Vagina (tissue), 2 donors: ENCODE data around the gene PCLAF. TPM values are rescaled to one million over a fixed set of nuclear protein-coding genes. Genes with fewer than 3 reads are reported as not detected.
A peak's percentile ranks its signal among the peaks of the same experiment; 100 is the strongest.

Experiments
- DNase-seq, 2 donors: peaks; one replicate each; pipeline ENCODE4 v3.0.0-alpha.2; 2017; ENCODE audit errors: extremely low spot score in 2 of 2
- H3K27ac ChIP-seq: fragments of 200-600 bp; sonication (generic); one replicate; pipeline ENCODE4 v1.5.1; 2019
- H3K27me3 ChIP-seq: fragments of 200-600 bp; sonication (generic); one replicate; pipeline ENCODE4 v1.5.1; 2019
- H3K36me3 ChIP-seq, 2 donors: fragments of 200-600 bp; sonication (generic); one replicate each; pipeline ENCODE4 v1.5.1; 2017 to 2019
- H3K4me1 ChIP-seq: fragments of 200-600 bp; sonication (generic); one replicate; pipeline ENCODE4 v1.5.1; 2019
- H3K4me3 ChIP-seq, 2 donors: fragments of 200-600 bp; sonication (generic); 1 replicate in 1 of 2; 2 replicates in 1 of 2; pipeline ENCODE4 v1.5.1; 2016 to 2019
- H3K9me3 ChIP-seq: fragments of 200-600 bp; sonication (generic); one replicate; pipeline ENCODE4 v1.5.1; 2019
- CTCF ChIP-seq, 3 experiments: fragments of 450-650 bp in 2 of 3; fragments of 200-600 bp in 1 of 3; sonication (generic) in 1 of 3; IDR thresholded peaks; one replicate each; pipeline ENCODE4 v1.5.1; 2017 to 2019; ENCODE audit warnings: antibody characterized with exemption in 3 of 3, mild to moderate bottlenecking in 2 of 3, moderate library complexity in 2 of 3
- POLR2A ChIP-seq, 2 donors: fragments of 450-650 bp; IDR thresholded peaks; one replicate each; pipeline ENCODE4 v1.6.1; 2017; ENCODE audit warnings: antibody characterized with exemption in 2 of 2, mild to moderate bottlenecking in 2 of 2, moderate library complexity in 2 of 2
- POLR2AphosphoS5 ChIP-seq, 2 donors: sonication (generic); formaldehyde crosslinking; IDR thresholded peaks; one replicate each; pipeline ENCODE4 v1.9.0; 2017; ENCODE audit warnings: antibody characterized with exemption in 2 of 2, mild to moderate bottlenecking in 2 of 2, low read depth in 1 of 2; ENCODE audit not compliant: insufficient read depth in 1 of 2
- intact Hi-C: fragments of 100-400 bp; cut with DNase I; formaldehyde crosslinking; loops from one replicate; pipeline ENCODE4 v1.15.1; 2023
- total RNA-seq: library from RNA; depleted of rRNA; stranded (reverse); fragments of >200 nt; gene quantifications from one replicate; pipeline ENCODE4 v1.2.3, GENCODE V29; 2016

The PCLAF gene
- total RNA-seq, 1 donor from 2014 or later, result 8.1 TPM

DNA sequence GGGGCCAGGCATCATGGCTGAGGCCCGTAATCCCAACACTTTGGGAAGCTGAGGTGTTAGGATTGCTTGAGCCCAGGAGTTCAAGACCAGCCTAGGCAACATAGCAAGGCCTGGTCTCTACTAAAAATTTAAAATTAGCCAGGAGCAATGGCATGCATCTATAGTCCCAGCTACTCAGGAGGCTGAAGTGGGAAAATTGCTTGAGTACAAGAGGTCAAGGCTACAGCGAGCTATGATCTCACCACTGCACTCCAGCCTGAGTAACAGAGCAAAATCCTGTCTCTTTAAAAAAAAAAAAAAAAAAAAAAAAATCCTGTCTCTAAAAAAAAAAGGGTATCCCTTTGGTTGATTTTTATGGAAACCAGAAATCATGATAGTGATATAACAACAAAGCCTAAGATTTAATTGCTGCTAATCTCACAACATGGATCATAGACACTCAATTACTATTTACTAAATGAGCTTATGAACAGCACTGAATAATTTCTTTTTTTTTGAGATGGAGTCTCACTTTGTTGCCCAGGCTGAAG lies 12.1 kb downstream of the PCLAF start:
- DNase-seq, result no peak
- no peak for TF ChIP-seq CTCF (IDR thresholded peaks at IDR 0.05)
- no peak for TF ChIP-seq POLR2AphosphoS5 (IDR thresholded peaks at IDR 0.05; ENCODE audit: insufficient read depth in 1 of 2, low read depth in 1 of 2)
- no peak for TF ChIP-seq POLR2A (IDR thresholded peaks at IDR 0.05)

GRCh38 chr15:64361259-64361658 lies 20.0 kb downstream of the PCLAF start:
- intact Hi-C loops, result no loop called here
- Histone ChIP-seq H3K27me3 (no peaks in the 10 kb centered on the region), H3K4me3 (no peak overlapping the region), H3K9me3 (no peaks in the 10 kb centered on the region), H3K4me1 (peaks cover 6% of the 10 kb centered on the region), H3K27ac (no peak overlapping the region), H3K36me3 (no peaks in the 10 kb centered on the region)
- TF ChIP-seq CTCF (IDR thresholded peaks at IDR 0.05) (no peak), POLR2AphosphoS5 (IDR thresholded peaks at IDR 0.05; ENCODE audit: insufficient read depth in 1 of 2, low read depth in 1 of 2) (no peak), POLR2A (IDR thresholded peaks at IDR 0.05) (no peak)
- no peak for DNase-seq

More for the DNA sequence above, 12.1 kb downstream of the PCLAF start:
- no peaks in the 10 kb centered on the region for H3K9me3 ChIP-seq
- H3K4me3 ChIP-seq, result no peak overlapping the region
- no peaks in the 10 kb centered on the region for H3K36me3 ChIP-seq
- no peak overlapping the region for H3K27ac ChIP-seq
- intact Hi-C loops, result no loop called here
- H3K4me1 ChIP-seq, result no peaks in the 10 kb centered on the region
- H3K27me3 ChIP-seq, result no peaks in the 10 kb centered on the region

DNA sequence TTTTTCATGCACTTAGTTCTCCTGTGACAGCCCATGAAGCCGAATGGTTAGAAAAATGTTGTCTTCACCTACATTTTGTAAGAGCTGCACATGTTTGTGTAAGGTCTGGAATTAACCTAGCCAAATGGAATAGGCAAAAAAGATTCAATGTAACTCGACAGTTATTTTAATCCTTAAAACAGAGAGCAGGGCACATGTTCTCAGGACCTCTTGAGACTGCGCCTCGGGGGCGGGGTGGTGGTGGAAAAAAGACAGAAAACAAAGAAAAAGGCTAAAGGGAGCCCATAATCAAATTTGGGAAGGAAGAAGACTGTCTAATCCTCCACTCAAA lies 24.6 kb downstream of the PCLAF start:
- no peak for DNase-seq
- no peak for TF ChIP-seq POLR2AphosphoS5 (IDR thresholded peaks at IDR 0.05; ENCODE audit: insufficient read depth in 1 of 2, low read depth in 1 of 2)
- TF ChIP-seq CTCF (IDR thresholded peaks at IDR 0.05), result no peak
- TF ChIP-seq POLR2A (IDR thresholded peaks at IDR 0.05), result no peak
- no peaks in the 10 kb centered on the region for H3K9me3 ChIP-seq

DNA sequence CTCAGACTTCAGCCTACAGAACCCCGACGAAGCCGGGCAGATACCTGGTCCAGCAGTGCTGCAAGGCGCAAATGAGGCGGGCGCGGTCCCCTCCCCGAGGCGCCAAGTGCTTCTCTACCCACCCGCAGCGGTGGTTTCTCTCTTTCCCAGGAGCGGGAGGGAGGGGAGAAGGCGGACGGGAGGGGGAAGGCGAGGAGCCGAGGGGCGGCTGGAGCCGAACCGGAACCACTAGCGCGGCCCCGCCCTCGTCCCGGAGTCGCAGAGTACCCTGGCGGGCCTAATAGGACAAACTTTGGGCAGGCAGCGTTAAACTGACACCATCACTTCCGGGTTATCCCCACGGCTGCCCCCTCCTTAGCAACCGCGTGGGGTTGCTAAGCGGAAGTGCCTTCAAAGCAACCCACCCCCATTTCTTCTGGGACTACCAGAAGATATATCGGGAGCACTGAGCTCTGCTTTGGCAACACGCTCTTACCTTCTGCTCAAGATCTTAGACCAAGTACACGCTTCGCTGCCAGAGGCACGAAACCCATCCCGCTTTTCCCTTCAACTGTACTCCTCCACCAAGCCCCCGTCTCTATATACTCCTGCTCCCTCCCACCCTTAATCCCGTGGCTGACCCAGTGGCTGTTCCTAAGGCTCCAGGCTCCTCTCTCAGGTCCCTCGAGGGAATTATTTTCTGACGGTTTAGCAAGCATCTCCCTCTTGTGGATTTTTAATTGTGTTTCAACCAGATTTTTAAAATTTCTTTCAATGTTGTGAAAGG lies 25.1 kb downstream of the PCLAF start, which contains the start of gene CSNK1G1:
TSS of gene CSNK1G1 (minus strand) at position 230 of the 766 bp plus-strand sequence. CDS start 55,674 bp downstream, outside the sequence.
- Histone ChIP-seq H3K4me3 (peak within 1 kb of the TSS; percentile 70 to 78), H3K36me3 (no peaks in the 10 kb centered on the region), H3K4me1 (peaks cover 21% of the 10 kb centered on the region), H3K9me3 (no peaks in the 10 kb centered on the region), H3K27ac (peak within 1 kb of the TSS; percentile 77), H3K27me3 (no peaks in the 10 kb centered on the region)
- DNase-seq, result peak in 1 of 2 donors; percentile 97
- intact Hi-C loops, result loop anchor here (10.0 kb wide), 1 partner anchor 191 kb away; the partner anchor contains the start of gene PPIB
- TF ChIP-seq POLR2AphosphoS5 (IDR thresholded peaks at IDR 0.05; ENCODE audit: insufficient read depth in 1 of 2, low read depth in 1 of 2), result peak; percentile 70 to 84
- TF ChIP-seq POLR2A (IDR thresholded peaks at IDR 0.05), result no peak
- peak; percentile 14 to 47 (median 21) for TF ChIP-seq CTCF (IDR thresholded peaks at IDR 0.05)

More for the DNA sequence above, 24.6 kb downstream of the PCLAF start:
- Histone ChIP-seq H3K4me3 (peak overlapping the region; percentile 70 to 78), H3K27ac (peak overlapping the region; percentile 77), H3K4me1 (peaks cover 21% of the 10 kb centered on the region), H3K27me3 (no peaks in the 10 kb centered on the region), H3K36me3 (no peaks in the 10 kb centered on the region)
- intact Hi-C loops, result loop anchor here (10.0 kb wide), 1 partner anchor 192 kb away; the partner anchor contains the start of gene PPIB
